ENCODE results near the gene GALR2.

The GALR2 gene

GRCh38 chr17:76079535-76079955, 5.0 kb downstream of the GALR2 start:
- in situ Hi-C loops (cut with MboI; ENCODE audit: low sequenced_read_pairs): no loop called here

GRCh38 chr17:76079956-76080767, 5.6 kb downstream of the GALR2 start:
- in situ Hi-C loops (cut with MboI; ENCODE audit: low sequenced_read_pairs): no loop called here

- in situ Hi-C loops (cut with MboI; ENCODE audit: low sequenced_read_pairs): no loop called here
Observed at GRCh38 chr17:76080768-76081287, 6.2 kb downstream of the GALR2 start.

GRCh38 chr17:76081295-76082210, 7.0 kb downstream of the GALR2 start:
- in situ Hi-C loops (cut with MboI; ENCODE audit: low sequenced_read_pairs): no loop called here

- in situ Hi-C loops (cut with MboI; ENCODE audit: low sequenced_read_pairs): no loop called here
Observed at GRCh38 chr17:76082326-76083251, 8.0 kb downstream of the GALR2 start.

GRCh38 chr17:76083536-76084182, 9.1 kb downstream of the GALR2 start:
- in situ Hi-C loops (cut with MboI; ENCODE audit: low sequenced_read_pairs): no loop called here

GRCh38 chr17:76085066-76085730, 10.6 kb downstream of the GALR2 start:
- in situ Hi-C loops (cut with MboI; ENCODE audit: low sequenced_read_pairs): no loop called here

- in situ Hi-C loops (cut with MboI; ENCODE audit: low sequenced_read_pairs): no loop called here
Observed at GRCh38 chr17:76085731-76086366, 11.3 kb downstream of the GALR2 start.

- in situ Hi-C loops (cut with MboI; ENCODE audit: low sequenced_read_pairs): no loop called here
Observed at GRCh38 chr17:76086384-76086783, 11.8 kb downstream of the GALR2 start.

- in situ Hi-C loops (cut with MboI; ENCODE audit: low sequenced_read_pairs): no loop called here
Observed at GRCh38 chr17:76087531-76087930, 12.9 kb downstream of the GALR2 start.

GRCh38 chr17:76088041-76088867, 13.7 kb downstream of the GALR2 start:
- in situ Hi-C loops (cut with MboI; ENCODE audit: low sequenced_read_pairs): no loop called here

GRCh38 chr17:76088868-76089576, 14.4 kb downstream of the GALR2 start:
- in situ Hi-C loops (cut with MboI; ENCODE audit: low sequenced_read_pairs): no loop called here

GRCh38 chr17:76089680-76090516, 15.3 kb downstream of the GALR2 start:
- in situ Hi-C loops (cut with MboI; ENCODE audit: low sequenced_read_pairs): no loop called here

GRCh38 chr17:76090517-76091129, 16.0 kb downstream of the GALR2 start:
- in situ Hi-C loops (cut with MboI; ENCODE audit: low sequenced_read_pairs): no loop called here

GRCh38 chr17:76091526-76092286, 17.1 kb downstream of the GALR2 start:
- in situ Hi-C loops (cut with MboI; ENCODE audit: low sequenced_read_pairs): no loop called here
